ENCODE results near the gene NOS2. TPM values are rescaled to one million over a fixed set of nuclear protein-coding genes. Genes with fewer than 3 reads are reported as not detected.

Gene NOS2
- total RNA-seq, 1 donor from 2014 or later = 1.6 TPM

DNA sequence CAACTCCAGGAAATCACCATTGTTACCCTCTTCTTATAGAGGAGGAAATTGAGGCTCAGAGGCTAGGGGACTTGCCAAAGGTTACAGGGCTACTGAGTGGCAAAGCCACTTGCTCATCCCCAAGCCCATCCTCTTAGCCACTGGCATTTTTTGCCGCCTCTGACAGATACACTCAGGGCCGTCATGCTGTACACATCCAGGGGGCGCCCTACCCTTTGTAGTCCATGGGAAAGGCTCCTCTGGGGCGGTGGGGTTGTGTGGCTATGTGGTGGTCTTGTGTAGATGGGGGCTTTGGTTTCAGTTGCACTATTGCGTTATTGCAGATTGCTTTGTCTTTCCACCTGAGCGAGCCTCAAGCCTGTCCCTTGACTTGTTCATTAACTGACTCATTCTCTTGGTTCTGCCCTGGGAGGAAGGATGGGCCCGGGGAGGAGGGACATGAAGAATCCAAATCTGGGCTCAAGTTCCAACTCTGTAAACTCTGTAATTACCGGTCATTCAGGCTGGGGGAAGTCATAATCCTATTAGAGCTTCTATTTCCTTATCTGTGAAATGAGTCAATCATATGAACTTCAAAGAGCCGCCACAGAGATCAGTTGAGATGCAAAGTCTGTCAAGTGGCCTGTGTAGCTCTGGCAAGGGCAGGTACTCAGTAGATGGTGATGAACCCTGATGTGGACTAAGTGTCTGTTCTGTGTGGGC is 2.8 kb downstream of the NOS2 start:
- ATAC-seq (no peak), DNase-seq (ENCODE audit: low spot score) (no peak)
- intact Hi-C loops (cut with DNase I) = no loop called here

DNA sequence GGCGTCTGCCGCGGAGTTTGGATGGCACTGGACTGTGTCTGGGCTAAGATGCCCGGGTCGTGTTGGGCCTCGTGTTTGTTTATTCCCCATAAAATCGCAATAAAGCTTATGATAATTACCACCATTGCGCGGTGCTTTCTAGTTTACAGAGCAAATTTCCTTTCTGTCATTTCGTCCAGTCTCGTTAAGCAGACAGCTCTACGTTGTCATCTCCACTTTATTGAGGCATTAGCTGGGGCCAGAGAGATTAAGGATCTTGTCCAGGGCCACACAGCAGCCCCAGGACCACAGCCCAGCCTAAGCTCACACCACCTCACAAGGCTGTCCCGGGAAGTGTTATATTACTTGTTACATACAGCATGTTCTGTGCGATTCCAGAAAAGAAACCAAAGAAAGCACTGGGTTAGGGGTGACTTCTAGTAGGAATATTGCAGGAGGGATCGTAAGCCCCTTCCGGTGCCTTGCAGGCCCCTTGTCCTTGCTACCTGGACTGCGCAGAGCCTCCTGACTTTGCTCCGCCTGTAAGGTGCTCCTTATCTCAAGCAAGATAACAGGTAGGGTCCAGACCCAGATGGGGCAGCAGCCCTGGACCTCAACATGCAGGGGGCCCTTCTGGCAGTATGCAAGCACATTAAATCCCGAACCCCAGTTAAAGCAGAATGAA is 6.3 kb downstream of the NOS2 start:
- ATAC-seq = no peak
- intact Hi-C loops (cut with DNase I) = no loop called here
- DNase-seq (ENCODE audit: low spot score) = no peak

DNA sequence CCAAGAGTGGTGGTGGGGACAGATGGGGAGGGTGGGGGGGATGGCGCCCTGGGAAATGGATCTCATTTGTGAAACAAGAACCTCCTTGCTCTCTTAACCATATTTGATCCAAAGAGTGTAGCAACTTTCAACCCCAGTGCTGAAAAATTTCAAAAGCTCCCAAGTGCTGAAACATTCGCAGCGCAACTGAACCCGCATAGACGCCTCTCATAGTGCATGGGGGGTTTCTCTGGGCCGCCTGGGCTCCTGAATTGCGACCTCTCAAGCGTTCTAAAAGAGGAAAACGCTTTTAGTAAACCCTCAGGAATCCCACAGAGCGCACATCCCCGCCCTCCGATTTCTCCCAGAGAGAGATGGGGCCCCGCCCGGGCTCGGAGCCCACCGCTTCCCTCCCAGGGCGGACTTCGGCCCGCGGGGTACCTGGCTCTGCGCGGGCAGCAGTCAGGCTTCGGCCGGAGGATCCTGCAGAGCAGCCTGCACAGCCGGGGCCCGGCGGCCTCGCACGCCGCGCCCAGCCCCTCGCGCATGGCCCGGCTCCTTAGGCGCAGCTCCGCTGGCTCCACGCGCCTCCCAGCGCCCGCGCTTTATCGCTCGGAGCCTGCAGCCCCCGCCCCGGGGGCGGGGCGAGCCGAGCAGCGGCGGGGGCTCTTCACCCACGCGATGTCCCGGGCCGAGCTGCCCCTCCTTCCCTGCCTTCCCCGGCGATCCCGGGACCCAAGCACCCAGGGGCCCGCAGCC is 7.0 kb downstream of the NOS2 start:
- intact Hi-C loops (cut with DNase I) = no loop called here
- no peak for DNase-seq (ENCODE audit: low spot score)
- ATAC-seq = peak; percentile 89

DNA sequence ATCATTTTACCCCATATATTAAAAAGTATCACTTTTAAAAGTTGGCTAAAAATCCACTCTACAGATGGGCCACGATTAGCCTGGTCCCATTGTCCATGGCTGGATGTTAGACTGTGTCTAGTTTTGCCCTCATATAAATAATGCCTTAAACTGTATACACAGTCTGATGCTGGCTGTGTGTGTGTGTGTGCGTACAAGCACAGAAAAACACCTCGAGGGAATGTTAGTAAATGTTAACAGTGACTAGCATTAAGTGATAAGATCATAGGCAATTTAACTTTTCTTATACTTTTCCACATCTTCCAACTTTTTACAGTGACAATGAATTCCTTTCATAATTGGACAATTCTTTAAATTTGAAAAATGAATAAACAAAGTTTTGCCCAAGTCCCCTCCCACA is 8.2 kb downstream of the NOS2 start:
- ATAC-seq = no peak
- no peak for DNase-seq (ENCODE audit: low spot score)
- intact Hi-C loops (cut with DNase I) = no loop called here

DNA sequence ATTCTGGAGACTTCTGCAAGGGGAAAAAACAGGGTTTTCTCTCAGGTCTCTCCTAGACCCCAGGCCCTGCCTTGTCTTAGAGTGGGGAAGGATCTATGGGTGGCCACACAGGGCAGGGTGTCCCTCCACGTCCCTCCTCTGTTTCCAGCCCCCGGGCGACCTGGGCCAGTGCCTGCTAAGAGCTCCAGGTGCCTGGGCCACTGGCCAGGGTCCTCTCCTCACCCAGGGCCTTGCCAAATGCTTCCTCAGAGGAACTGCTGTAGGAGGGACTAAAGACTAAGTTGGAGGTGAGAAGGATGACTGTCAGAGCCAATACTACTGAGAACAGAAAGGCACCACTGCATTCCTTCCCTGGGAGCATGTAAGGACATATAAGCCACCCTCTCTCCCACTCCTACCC is 11.4 kb downstream of the NOS2 start:
- ATAC-seq (no peak), DNase-seq (ENCODE audit: low spot score) (no peak)
- intact Hi-C loops (cut with DNase I) = no loop called here

DNA sequence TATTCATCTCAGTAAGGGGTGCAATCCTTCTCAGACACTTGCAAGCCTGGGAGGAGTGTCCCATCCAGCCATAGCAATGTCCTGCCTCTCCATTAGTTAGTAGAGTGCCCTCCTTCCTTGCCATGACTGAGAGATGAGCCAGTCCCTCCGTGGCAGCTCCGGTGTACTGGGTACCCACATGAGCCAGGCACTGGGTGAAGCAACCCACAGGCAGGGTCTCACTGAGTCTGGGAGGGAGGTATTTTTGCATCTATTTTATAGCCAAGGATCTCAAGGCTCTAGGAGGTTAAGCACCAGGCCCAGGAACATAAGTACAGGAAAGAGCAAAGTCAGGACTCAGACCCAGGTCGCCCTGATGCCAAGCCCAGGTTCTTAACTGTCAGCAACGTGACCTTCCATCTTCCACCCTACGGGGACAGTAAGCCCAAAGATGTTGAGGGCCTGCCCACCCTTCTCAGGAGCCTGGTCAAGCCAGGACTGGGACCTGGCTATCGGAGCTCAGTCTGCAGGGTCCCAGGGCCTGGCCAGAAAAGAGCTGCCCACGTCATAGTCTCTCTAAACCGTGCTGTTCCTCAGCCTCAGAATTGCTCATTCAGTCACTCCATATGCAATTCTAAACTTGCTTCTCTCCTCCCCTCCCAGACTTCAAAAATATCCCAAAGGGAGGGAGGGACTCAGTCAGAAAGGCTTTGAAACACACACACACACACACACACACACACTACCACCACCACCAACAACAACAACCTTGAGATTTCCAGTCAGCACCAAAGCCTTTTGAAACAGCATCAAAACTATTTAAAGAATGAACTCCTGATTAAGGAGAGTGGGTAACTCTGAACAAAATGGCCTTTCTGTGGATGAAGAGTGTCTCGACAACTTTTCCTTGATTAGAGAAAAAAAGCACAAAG is 16.6 kb downstream of the NOS2 start:
- intact Hi-C loops (cut with DNase I) = no loop called here
- no peak for DNase-seq (ENCODE audit: low spot score)

DNA sequence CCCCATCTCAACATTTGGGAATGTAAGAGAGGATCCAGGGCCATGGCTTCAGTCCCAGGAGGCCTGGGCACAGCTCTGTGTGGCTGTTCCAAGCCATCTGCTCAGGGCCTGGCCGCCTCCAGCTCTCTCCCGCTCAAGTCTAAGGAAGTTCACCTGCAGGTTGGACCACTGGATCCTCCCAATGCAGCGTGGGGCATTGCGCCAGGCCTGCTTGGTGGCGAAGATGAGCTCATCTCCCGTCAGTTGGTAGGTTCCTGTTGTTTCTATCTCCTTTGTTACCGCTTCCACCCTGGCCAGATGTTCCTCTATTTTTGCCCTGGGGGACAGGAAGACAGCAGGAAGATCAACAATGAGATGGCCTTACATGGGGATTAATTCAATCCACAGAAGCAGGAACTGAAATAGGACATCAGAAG is 17.5 kb downstream of the NOS2 start:
- DNase-seq (ENCODE audit: low spot score) (no peak), ATAC-seq (peak; percentile 30)
- intact Hi-C loops (cut with DNase I) = no loop called here

More for the DNA sequence above, 16.6 kb downstream of the NOS2 start:
- ATAC-seq = no peak

DNA sequence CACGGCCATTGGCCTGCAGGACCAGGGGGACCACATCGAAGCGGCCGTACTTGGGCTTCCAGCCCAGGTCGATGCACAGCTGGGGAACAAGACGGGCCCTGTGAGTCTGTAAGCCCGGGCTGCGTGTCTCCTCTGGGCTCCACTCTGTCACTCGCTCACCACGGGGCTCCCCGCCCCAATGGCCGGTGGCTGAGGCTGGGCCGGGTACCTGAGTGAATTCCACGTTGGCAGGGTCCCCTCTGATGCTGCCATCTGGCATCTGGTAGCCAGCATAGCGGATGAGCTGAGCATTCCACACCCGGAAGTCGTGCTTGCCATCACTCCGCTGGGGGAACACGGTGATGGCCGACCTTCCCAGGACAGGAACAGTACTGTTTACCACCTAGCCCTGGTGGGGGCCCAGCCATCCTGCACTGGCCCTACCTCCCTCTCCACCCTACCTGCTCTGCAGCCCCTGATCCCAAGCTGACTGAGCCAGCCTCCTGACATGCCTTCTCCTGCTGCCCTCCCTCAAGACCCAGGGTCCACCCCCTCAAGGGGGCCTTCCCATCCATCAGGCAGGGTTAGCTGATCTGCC is 19.4 kb downstream of the NOS2 start:
- intact Hi-C loops (cut with DNase I) = no loop called here
- DNase-seq (ENCODE audit: low spot score) = no peak
- no peak for ATAC-seq

DNA sequence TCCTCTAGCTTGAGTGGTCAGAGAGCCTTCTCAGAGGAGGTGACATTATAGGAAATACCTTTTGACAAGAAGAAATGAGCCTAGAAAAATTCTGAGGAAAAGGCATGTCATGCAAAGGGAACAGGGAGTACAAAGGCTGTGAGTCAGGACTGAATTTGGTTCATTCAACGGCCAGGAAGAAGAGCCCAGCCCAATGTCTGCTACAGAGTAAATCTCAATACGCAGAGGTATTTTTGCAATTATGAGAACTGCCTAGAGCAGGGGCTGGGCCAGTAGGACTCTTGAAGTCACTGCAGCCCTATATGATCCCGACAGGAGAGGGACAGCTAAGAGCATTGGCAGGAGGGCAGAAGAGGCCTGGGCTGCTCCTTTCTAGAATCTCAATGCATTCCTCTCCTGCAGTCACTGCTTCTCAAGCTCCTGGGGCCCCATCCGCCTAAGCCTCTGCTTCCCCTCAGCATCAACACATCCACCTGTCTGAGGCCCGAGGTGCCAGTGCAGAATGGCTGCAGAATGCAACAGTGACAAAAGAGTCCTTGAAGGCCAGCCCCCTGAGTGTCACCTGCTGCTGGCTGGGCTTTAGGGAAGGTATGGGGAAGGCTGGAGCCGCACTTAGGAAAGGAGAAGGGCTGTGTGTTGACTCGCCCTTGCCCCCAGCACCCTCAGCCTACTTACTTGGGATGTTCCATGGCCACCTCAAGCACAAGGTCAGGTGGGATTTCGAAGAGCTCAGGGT is 20.1 kb downstream of the NOS2 start:
- no peak for DNase-seq (ENCODE audit: low spot score)
- ATAC-seq = no peak
- intact Hi-C loops (cut with DNase I) = no loop called here

DNA sequence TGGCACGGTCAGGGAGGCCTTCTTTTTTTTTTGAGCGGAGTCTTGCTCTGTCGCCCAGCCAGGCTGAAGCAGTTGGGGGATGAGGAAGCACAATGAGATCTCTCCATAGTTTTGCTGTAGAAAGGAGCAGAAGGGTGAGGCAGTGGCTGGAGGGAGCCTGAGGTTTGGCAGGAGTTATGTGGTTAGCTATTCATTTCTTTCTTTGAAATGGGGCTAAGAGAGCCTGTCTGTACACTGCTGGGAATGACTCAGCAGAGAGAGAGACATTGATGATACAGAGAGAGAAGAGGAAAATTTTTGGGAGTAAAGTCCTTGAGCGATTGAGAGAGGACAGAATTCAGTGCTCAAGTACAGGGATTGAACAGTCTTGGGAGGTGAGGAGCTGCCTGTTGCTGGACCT is 22.1 kb downstream of the NOS2 start:
- DNase-seq (ENCODE audit: low spot score) (no peak), ATAC-seq (peak; percentile 36)
- intact Hi-C loops (cut with DNase I) = no loop called here

DNA sequence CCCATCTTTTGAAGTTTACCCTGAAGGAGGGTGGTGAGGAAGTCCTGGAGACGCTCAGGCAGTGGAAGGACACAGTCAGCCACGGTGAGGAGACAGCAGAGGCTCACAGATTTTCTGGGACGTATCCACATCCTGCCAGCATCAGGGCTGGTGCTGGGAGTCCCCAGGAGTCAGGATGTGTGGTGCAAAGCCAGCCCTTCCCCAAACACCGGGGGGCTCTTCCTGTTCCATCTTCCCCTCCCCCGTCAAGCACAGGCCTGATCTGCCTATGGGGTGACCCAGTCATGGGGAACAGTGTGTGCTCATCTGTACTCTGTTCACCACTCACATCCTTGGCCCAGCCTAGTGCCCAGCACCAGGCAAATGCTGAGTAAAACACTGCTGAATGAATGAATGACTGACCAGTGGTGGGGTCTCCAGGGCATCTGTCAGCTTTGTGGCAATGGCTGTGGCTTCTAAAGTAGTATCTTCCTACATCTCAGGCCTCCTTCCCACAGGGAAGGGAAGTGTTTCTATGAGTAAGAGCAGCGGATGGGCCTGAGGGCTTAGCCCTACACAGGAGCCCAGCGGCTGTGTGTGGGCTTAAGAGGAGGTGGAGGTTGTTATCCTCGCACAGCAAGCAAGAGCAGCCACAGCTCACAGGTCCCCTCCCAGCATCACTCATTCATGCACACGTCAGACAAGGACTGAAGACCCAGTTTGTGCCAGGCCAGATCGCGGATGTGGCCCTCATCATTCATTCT is 23.3 kb downstream of the NOS2 start:
- ATAC-seq = no peak
- no peak for DNase-seq (ENCODE audit: low spot score)
- intact Hi-C loops (cut with DNase I) = no loop called here

DNA sequence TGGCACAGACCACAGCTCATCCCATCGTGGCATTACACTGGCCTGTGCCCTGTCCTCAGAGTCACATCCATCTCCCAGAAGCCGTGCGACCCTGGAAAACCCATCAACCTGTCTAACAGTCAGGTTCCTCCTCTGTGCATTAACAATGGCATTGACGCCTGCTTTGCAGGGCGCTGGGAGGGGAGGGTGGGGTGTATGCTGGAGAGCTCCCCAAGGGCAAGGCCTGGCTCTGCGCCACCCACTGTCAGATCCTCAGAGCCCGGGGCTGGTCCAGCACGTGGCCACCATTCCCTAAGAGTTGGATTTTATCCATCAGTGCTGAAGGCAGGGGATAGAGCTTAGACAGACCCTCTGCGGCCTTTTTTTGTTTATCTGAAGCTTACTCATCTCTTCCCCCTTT is 28.7 kb downstream of the NOS2 start:
- DNase-seq (ENCODE audit: low spot score) (no peak), ATAC-seq (no peak)
- intact Hi-C loops (cut with DNase I) = no loop called here

DNA sequence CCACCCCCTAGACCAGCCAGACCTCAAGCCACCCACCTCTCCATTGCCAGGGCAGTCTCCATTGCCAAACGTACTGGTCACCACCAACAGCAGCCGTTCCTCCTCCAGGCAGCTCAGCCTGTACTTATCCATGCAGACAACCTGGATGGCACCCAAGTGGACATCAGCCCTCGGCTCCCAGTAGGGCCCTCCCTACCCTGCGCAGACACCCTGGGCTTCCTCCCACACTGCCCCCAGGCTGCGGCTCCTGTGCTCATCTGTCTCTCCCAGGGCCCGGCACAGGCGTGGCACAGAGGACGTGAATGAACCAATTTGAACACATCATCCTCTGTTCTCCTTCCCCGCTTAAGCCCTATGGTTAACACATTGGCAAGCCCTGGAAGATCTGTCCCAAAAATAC is 29.5 kb downstream of the NOS2 start:
- intact Hi-C loops (cut with DNase I) = no loop called here
- ATAC-seq (no peak), DNase-seq (ENCODE audit: low spot score) (no peak)

DNA sequence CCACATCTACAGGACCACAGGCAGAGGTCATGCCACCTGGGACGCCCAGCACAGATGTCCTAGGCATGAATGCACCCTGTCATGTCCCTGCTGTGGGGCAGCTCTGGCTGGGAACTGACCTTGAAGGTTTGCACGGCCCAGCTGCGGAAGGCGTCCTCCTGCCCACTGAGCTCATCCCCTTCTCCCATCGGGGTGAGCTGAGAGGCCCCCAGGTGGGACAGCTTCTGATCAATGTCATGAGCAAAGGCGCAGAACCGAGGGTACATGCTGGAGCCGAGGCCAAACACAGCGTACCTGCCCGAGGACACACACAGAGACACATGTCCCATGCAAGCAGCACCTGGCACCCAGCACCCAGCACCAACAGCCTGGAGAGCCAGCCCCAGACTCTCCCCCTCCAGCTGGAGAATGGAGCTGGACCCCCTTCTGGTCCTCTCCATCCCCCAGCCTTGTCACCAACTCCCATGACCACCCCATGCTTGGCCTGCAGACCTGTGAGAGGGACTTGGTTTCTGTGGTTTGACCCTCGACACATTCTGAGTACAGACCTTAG is 31.4 kb downstream of the NOS2 start:
- ATAC-seq (no peak), DNase-seq (ENCODE audit: low spot score) (no peak)
- intact Hi-C loops (cut with DNase I) = no loop called here

DNA sequence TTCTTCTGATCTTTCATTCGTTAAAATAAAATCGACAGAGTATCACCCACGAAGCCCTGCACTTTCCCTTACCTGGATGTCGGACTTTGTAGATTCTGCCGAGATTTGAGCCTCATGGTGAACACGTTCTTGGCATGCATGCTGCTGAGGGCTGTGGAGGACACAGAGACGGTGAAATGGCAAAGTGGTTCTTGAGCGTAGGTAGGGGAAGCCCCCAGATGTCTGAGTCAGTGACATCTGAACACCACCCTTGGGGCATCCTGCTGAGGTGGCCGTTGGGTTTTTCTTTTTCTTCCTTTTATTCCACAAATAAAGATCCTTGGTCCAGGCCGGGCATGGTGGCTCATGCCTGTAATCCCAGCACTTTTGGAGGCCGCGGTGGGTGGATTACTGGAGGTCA is 33.9 kb downstream of the NOS2 start:
- ATAC-seq (no peak), DNase-seq (ENCODE audit: low spot score) (no peak)
- intact Hi-C loops (cut with DNase I) = no loop called here

DNA sequence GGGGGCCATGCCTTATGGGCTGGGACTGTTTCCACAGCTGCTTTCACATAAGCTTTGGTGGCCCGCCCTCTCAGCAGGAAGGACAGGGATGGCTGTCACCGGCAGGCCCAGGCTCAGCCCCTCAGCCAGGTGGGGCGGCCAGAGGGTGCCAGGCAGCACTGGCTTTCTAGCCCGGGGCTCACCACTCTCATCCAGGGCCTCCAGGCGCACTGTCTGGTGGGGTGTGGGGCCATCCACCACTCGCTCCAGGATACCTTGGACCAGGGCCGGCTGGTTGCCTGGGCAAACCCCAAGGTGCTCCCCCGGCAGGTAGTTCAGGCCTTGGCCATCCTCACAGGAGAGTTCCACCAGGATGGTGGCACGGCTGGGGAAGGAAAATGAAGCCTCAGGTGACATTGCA is 35.0 kb downstream of the NOS2 start:
- ATAC-seq (no peak), DNase-seq (ENCODE audit: low spot score) (no peak)
- intact Hi-C loops (cut with DNase I) = no loop called here

DNA sequence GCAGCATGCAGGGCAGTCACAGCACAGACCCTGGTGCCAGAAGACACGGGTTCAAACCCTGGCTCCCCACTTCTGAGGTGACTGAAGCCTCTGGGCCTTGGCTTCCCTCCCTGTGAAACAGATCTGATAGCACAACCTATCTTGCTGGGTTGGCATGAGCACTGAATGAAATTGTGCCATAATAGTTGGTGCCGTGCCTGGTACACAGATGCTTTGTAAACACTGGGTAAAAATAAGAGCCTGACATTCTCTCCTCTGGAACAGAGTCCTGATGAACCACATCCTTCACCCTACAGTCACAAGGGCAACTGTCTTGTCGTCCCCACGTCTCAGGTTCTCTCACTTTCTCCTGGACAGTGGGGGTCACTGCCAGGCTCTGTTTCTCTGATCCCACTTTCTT is 35.7 kb downstream of the NOS2 start:
- intact Hi-C loops (cut with DNase I) = no loop called here
- DNase-seq (ENCODE audit: low spot score) (no peak), ATAC-seq (no peak)

All from sciatic nerve (tissue), 2 donors.